Upper lobe of right lung (tissue), 1 donor: ENCODE data around the gene SEPHS2. TPM values are rescaled to one million over a fixed set of nuclear protein-coding genes. Genes with fewer than 3 reads are reported as not detected.
"Not testable (repeated sequence)": the region's sequence is repeated elsewhere in the genome, so short reads cannot be mapped to it uniquely, and the experiment has no call there.

Experiments
- ATAC-seq: fragments of 200-7000 bp; cut with Tn5 transposase; one replicate; pipeline ENCODE4 v1.9.1; 2020; ENCODE audit warnings: mild to moderate bottlenecking, moderate library complexity
- DNase-seq: peaks from one replicate; pipeline ENCODE4 v3.0.0-alpha.2; 2020
- H3K27ac ChIP-seq: fragments of 200-600 bp; one replicate; pipeline ENCODE4 v1.8.0; 2022
- H3K27me3 ChIP-seq: fragments of 200-600 bp; one replicate; pipeline ENCODE4 v1.8.0; 2022; ENCODE audit warnings: mild to moderate bottlenecking
- H3K36me3 ChIP-seq: fragments of 200-600 bp; one replicate; pipeline ENCODE4 v1.8.0; 2022
- H3K4me1 ChIP-seq: fragments of 200-600 bp; one replicate; pipeline ENCODE4 v1.8.0; 2022
- H3K4me3 ChIP-seq: fragments of 200-600 bp; one replicate; pipeline ENCODE4 v1.8.0; 2022; ENCODE audit warnings: mild to moderate bottlenecking
- H3K9me3 ChIP-seq: fragments of 200-600 bp; one replicate; pipeline ENCODE4 v1.8.0; 2022
- CTCF ChIP-seq: fragments of 200-600 bp; IDR thresholded peaks from one replicate; pipeline ENCODE4 v1.8.0; 2022; ENCODE audit warnings: antibody characterized with exemption
- intact Hi-C: fragments of 100-400 bp; cut with DNase I; formaldehyde crosslinking; loops from one replicate; pipeline ENCODE4 v1.11.0; 2022
- total RNA-seq: library from RNA; stranded (reverse); fragmentation: NEBNext Ultra II Directional; extraction: Animal tissue kit (Norgen Biotek cat#: 25700); gene quantifications from one replicate; pipeline ENCODE4 v1.2.1, GENCODE V29; 2021
- donor health status: DM: no; HTN: yes; CAD: no; lungs with severe emphysema.

The SEPHS2 gene
- total RNA-seq, 1 donor from 2014 or later: 54.9 TPM

GRCh38 chr16:30481381-30481780 lies 35.7 kb upstream of the SEPHS2 start:
- H3K9me3 ChIP-seq: no peaks in the 10 kb centered on the region
- no peak overlapping the region for H3K4me3 ChIP-seq
- DNase-seq (no peak), ATAC-seq (no peak)
- H3K27me3 ChIP-seq: no peaks in the 10 kb centered on the region
- no peak for TF ChIP-seq CTCF
- peaks cover 11% of the 10 kb centered on the region for H3K36me3 ChIP-seq
- H3K4me1 ChIP-seq: no peaks in the 10 kb centered on the region
- intact Hi-C loops: no loop called here
- H3K27ac ChIP-seq: no peak overlapping the region

GRCh38 chr16:30478766-30479478 lies 33.2 kb upstream of the SEPHS2 start:
- intact Hi-C loops: no loop called here

GRCh38 chr16:30477773-30478172 lies 32.1 kb upstream of the SEPHS2 start:
- intact Hi-C loops, H3K27ac ChIP-seq, H3K36me3 ChIP-seq: not testable (repeated sequence)

More at GRCh38 chr16:30478766-30479478, 33.2 kb upstream of the SEPHS2 start:
- ATAC-seq: peak; percentile 60
- Histone ChIP-seq H3K4me3 (no peak overlapping the region), H3K9me3 (no peaks in the 10 kb centered on the region), H3K4me1 (peaks cover 4% of the 10 kb centered on the region), H3K27me3 (no peaks in the 10 kb centered on the region), H3K36me3 (peaks cover 11% of the 10 kb centered on the region), H3K27ac (no peak overlapping the region)
- TF ChIP-seq CTCF: no peak
- no peak for DNase-seq

GRCh38 chr16:30476991-30477390 lies 31.3 kb upstream of the SEPHS2 start:
- Histone ChIP-seq H3K27ac (no peak overlapping the region), H3K27me3 (peaks cover 6% of the 10 kb centered on the region), H3K9me3 (no peaks in the 10 kb centered on the region), H3K4me1 (peaks cover 7% of the 10 kb centered on the region), H3K4me3 (no peak overlapping the region), H3K36me3 (no peaks in the 10 kb centered on the region)
- intact Hi-C loops: no loop called here
- DNase-seq (no peak), ATAC-seq (no peak)
- TF ChIP-seq CTCF: no peak

More at GRCh38 chr16:30477773-30478172, 32.1 kb upstream of the SEPHS2 start:
- not testable (repeated sequence) for ATAC-seq, H3K27me3 ChIP-seq, H3K4me1 ChIP-seq, H3K9me3 ChIP-seq, DNase-seq, H3K4me3 ChIP-seq

GRCh38 chr16:30474684-30475083 lies 29.0 kb upstream of the SEPHS2 start:
- H3K9me3 ChIP-seq: no peaks in the 10 kb centered on the region
- peaks cover 9% of the 10 kb centered on the region for H3K27me3 ChIP-seq
- no peak for TF ChIP-seq CTCF
- DNase-seq (no peak), ATAC-seq (no peak)
- no peak overlapping the region for H3K27ac ChIP-seq
- no peaks in the 10 kb centered on the region for H3K36me3 ChIP-seq
- peaks cover 7% of the 10 kb centered on the region for H3K4me1 ChIP-seq
- intact Hi-C loops: no loop called here
- no peak overlapping the region for H3K4me3 ChIP-seq

- Histone ChIP-seq H3K9me3 (no peaks in the 10 kb centered on the region), H3K4me1 (peaks cover 7% of the 10 kb centered on the region), H3K27me3 (peaks cover 9% of the 10 kb centered on the region), H3K27ac (peak overlapping the region; percentile 66), H3K36me3 (no peaks in the 10 kb centered on the region), H3K4me3 (peak overlapping the region; percentile 45)
- TF ChIP-seq CTCF: no peak
- DNase-seq (no peak), ATAC-seq (no peak)
- intact Hi-C loops: no loop called here
Observed at GRCh38 chr16:30474074-30474452, 28.4 kb upstream of the SEPHS2 start.
